PC-9 (cell line): ENCODE measurements around the gene SH3PXD2B. TPM values are rescaled to one million over a fixed set of nuclear protein-coding genes. Genes with fewer than 3 reads are reported as not detected.

Experiments used
- BruUV-seq: library from RNA; stranded (reverse); fragments of 400-500 nt; replicated peaks from 2 replicates; lab custom pipeline; 2021; lab: Mats Ljungman, UMichigan
- CTCF ChIA-PET: fragments of 300-600 bp; sonication (Branson Sonifier 250); formaldehyde crosslinking; loops from one replicate; lab custom pipeline; 2022; ENCODE audit warnings: antibody characterized with exemption; lab: Charles Lee
- POLR2A ChIA-PET: fragments of 300-600 bp; sonication (Branson Sonifier 250); formaldehyde crosslinking; loops from one replicate; lab custom pipeline; 2022; ENCODE audit warnings: antibody characterized with exemption; ENCODE audit not compliant: unreplicated experiment; lab: Charles Lee
- DNase-seq, 2 experiments: peaks; one replicate each; pipeline versions ENCODE4 v3.0.0 to v3.0.0-alpha.2; 2015 to 2022; ENCODE audit warnings: mixed read lengths in 1 of 2
- H2AFZ ChIP-seq: fragments of 200-600 bp; sonication (generic); 2 replicates; pipeline ENCODE4 v1.8.1; 2017; ENCODE audit warnings: antibody characterized with exemption
- H3F3A ChIP-seq: fragments of 200-600 bp; sonication (generic); 2 replicates; pipeline ENCODE4 v1.8.1; 2017; ENCODE audit warnings: antibody characterized with exemption, mild to moderate bottlenecking, low read depth; ENCODE audit not compliant: insufficient read depth
- H3K27ac ChIP-seq: fragments of 200-600 bp; sonication (generic); 2 replicates; pipeline ENCODE4 v1.6.1; 2016; ENCODE audit warnings: mixed run types
- H3K27me3 ChIP-seq: fragments of 200-600 bp; sonication (generic); 2 replicates; pipeline ENCODE4 v1.6.1; 2016; ENCODE audit warnings: low read depth, mixed run types; ENCODE audit not compliant: insufficient read depth
- H3K36me3 ChIP-seq: fragments of 200-600 bp; sonication (generic); 2 replicates; pipeline ENCODE4 v1.6.1; 2016; ENCODE audit warnings: low read depth, mixed run types
- H3K4me1 ChIP-seq: fragments of 200-600 bp; sonication (generic); replicated peaks from 2 replicates; pipeline ENCODE4 v1.6.1; 2016; ENCODE audit warnings: mixed run types; ENCODE audit not compliant: insufficient read depth
- H3K4me2 ChIP-seq: fragments of 200-600 bp; sonication (generic); 2 replicates; pipeline ENCODE4 v1.6.1; 2017; ENCODE audit warnings: mixed run types
- H3K4me3 ChIP-seq: fragments of 200-600 bp; sonication (generic); 2 replicates; pipeline ENCODE4 v1.6.1; 2016; ENCODE audit warnings: mixed run types
- H3K79me2 ChIP-seq: fragments of 200-600 bp; sonication (generic); 2 replicates; pipeline ENCODE4 v1.6.1; 2017; ENCODE audit warnings: low read depth, mixed run types
- H3K9me2 ChIP-seq: fragments of 200-600 bp; sonication (generic); 2 replicates; pipeline ENCODE4 v1.8.1; 2017; ENCODE audit warnings: mild to moderate bottlenecking; ENCODE audit not compliant: insufficient read depth
- H3K9me3 ChIP-seq: fragments of 200-600 bp; sonication (generic); 2 replicates; pipeline ENCODE4 v1.8.1; 2016; ENCODE audit warnings: low read depth; ENCODE audit not compliant: insufficient read depth
- H4K20me1 ChIP-seq: fragments of 200-600 bp; sonication (generic); 2 replicates; pipeline ENCODE4 v1.8.1; 2017; ENCODE audit not compliant: insufficient read depth
- CTCF ChIP-seq: fragments of 200-600 bp; sonication (generic); conservative IDR thresholded peaks from 2 replicates; pipeline ENCODE4 v1.6.1; 2017; ENCODE audit warnings: mixed run types, antibody characterized with exemption, mild to moderate bottlenecking, moderate library complexity
- EZH2 ChIP-seq: fragments of 200-600 bp; sonication (generic); IDR thresholded peaks from 2 replicates; pipeline ENCODE4 v1.8.0; 2017; ENCODE audit warnings: antibody characterized with exemption, low read depth
- intact Hi-C: fragments of 100-400 bp; cut with micrococcal nuclease; formaldehyde crosslinking; loops from one replicate; pipeline ENCODE4 v1.10.0; 2022; ENCODE audit not compliant: unreplicated experiment
- total RNA-seq: library from RNA; stranded (reverse); gene quantifications from 2 replicates; pipeline ENCODE4 v1.2.3, GENCODE V29; 2021

The SH3PXD2B gene
- total RNA-seq, 1 experiment from 2014 or later: 29.3 TPM

- intact Hi-C loops: no loop called here
- Histone ChIP-seq H3K4me1 (peaks cover 27% of the 10 kb centered on the region), H3K27ac (no peak overlapping the region), H3K9me2 (no peaks in the 10 kb centered on the region), H4K20me1 (no peaks in the 10 kb centered on the region), H2AFZ (no peak overlapping the region), H3K36me3 (no peaks in the 10 kb centered on the region), H3K4me2 (no peak overlapping the region), H3F3A (peaks cover 28% of the 10 kb centered on the region; the same call in 1 of the 2 replicates), H3K9me3 (no peaks in the 10 kb centered on the region), H3K27me3 (no peaks in the 10 kb centered on the region), H3K79me2 (no peaks in the 10 kb centered on the region), H3K4me3 (no peak overlapping the region)
- ChIA-PET CTCF (no interaction called here), POLR2A (no interaction called here)
- TF ChIP-seq EZH2 (no peak), CTCF (no peak)
- no peak for DNase-seq
- BruUV-seq: no TSS peak
Observed at GRCh38 chr5:172426086-172426485, 28.2 kb downstream of the SH3PXD2B start.

GRCh38 chr5:172425402-172425801 is 28.9 kb downstream of the SH3PXD2B start:
- H3K36me3 ChIP-seq: no peaks in the 10 kb centered on the region
- POLR2A ChIA-PET: no interaction called here
- no peaks in the 10 kb centered on the region for H3K9me3 ChIP-seq
- H3K4me3 ChIP-seq: no peak overlapping the region
- H3K4me2 ChIP-seq: no peak overlapping the region
- CTCF ChIA-PET: no interaction called here
- peaks cover 24% of the 10 kb centered on the region; the same call in 1 of the 2 replicates for H3F3A ChIP-seq
- intact Hi-C loops: no loop called here
- DNase-seq: no peak
- no peaks in the 10 kb centered on the region for H4K20me1 ChIP-seq
- peaks cover 31% of the 10 kb centered on the region for H3K4me1 ChIP-seq
- H3K27me3 ChIP-seq: no peaks in the 10 kb centered on the region
- no peak overlapping the region for H2AFZ ChIP-seq
- no peaks in the 10 kb centered on the region for H3K9me2 ChIP-seq
- no peaks in the 10 kb centered on the region for H3K79me2 ChIP-seq
- H3K27ac ChIP-seq: no peak overlapping the region
- BruUV-seq: no TSS peak
- TF ChIP-seq EZH2: no peak

GRCh38 chr5:172424808-172425207 is 29.5 kb downstream of the SH3PXD2B start:
- Histone ChIP-seq H2AFZ (no peak overlapping the region), H3K4me1 (peaks cover 31% of the 10 kb centered on the region), H3K79me2 (no peaks in the 10 kb centered on the region), H3F3A (peaks cover 21% of the 10 kb centered on the region), H4K20me1 (no peaks in the 10 kb centered on the region), H3K27ac (no peak overlapping the region), H3K4me3 (no peak overlapping the region), H3K36me3 (no peaks in the 10 kb centered on the region), H3K9me2 (no peaks in the 10 kb centered on the region), H3K4me2 (no peak overlapping the region), H3K9me3 (no peaks in the 10 kb centered on the region), H3K27me3 (no peaks in the 10 kb centered on the region)
- no peak for DNase-seq
- POLR2A ChIA-PET: no interaction called here
- CTCF ChIA-PET: no interaction called here
- TF ChIP-seq EZH2 (no peak), CTCF (no peak)
- intact Hi-C loops: no loop called here
- BruUV-seq: no TSS peak

GRCh38 chr5:172424111-172424490 is 30.2 kb downstream of the SH3PXD2B start:
- no peaks in the 10 kb centered on the region for H4K20me1 ChIP-seq
- peaks cover 30% of the 10 kb centered on the region for H3K4me1 ChIP-seq
- TF ChIP-seq EZH2 (no peak), CTCF (no peak)
- intact Hi-C loops: no loop called here
- no peak for DNase-seq
- no peak overlapping the region for H2AFZ ChIP-seq
- H3K9me3 ChIP-seq: no peaks in the 10 kb centered on the region
- H3K36me3 ChIP-seq: no peaks in the 10 kb centered on the region
- POLR2A ChIA-PET: no interaction called here
- H3F3A ChIP-seq: peaks cover 15% of the 10 kb centered on the region
- CTCF ChIA-PET: no interaction called here
- H3K27me3 ChIP-seq: no peaks in the 10 kb centered on the region
- H3K79me2 ChIP-seq: no peaks in the 10 kb centered on the region
- no peak overlapping the region for H3K4me3 ChIP-seq
- no peaks in the 10 kb centered on the region for H3K9me2 ChIP-seq
- H3K27ac ChIP-seq: no peak overlapping the region
- no TSS peak for BruUV-seq
- H3K4me2 ChIP-seq: no peak overlapping the region
